Metanephros (tissue), 2 donors: ENCODE measurements around the gene RIPOR1. TPM values are rescaled to one million over a fixed set of nuclear protein-coding genes. Genes with fewer than 3 reads are reported as not detected.

ENCODE experiments used
- small RNA-seq: library from RNA; depleted of rRNA; stranded (forward); fragments of <200 nt; gene quantifications from one replicate; pipeline ENCODE3, GENCODE V24; 2014; ENCODE audit warnings: low replicate concordance
- total RNA-seq: library from RNA; depleted of rRNA; stranded (reverse); fragments of >200 nt; gene quantifications from one replicate; pipeline ENCODE4 v1.2.3, GENCODE V29; 2014

Gene RIPOR1, protein sequence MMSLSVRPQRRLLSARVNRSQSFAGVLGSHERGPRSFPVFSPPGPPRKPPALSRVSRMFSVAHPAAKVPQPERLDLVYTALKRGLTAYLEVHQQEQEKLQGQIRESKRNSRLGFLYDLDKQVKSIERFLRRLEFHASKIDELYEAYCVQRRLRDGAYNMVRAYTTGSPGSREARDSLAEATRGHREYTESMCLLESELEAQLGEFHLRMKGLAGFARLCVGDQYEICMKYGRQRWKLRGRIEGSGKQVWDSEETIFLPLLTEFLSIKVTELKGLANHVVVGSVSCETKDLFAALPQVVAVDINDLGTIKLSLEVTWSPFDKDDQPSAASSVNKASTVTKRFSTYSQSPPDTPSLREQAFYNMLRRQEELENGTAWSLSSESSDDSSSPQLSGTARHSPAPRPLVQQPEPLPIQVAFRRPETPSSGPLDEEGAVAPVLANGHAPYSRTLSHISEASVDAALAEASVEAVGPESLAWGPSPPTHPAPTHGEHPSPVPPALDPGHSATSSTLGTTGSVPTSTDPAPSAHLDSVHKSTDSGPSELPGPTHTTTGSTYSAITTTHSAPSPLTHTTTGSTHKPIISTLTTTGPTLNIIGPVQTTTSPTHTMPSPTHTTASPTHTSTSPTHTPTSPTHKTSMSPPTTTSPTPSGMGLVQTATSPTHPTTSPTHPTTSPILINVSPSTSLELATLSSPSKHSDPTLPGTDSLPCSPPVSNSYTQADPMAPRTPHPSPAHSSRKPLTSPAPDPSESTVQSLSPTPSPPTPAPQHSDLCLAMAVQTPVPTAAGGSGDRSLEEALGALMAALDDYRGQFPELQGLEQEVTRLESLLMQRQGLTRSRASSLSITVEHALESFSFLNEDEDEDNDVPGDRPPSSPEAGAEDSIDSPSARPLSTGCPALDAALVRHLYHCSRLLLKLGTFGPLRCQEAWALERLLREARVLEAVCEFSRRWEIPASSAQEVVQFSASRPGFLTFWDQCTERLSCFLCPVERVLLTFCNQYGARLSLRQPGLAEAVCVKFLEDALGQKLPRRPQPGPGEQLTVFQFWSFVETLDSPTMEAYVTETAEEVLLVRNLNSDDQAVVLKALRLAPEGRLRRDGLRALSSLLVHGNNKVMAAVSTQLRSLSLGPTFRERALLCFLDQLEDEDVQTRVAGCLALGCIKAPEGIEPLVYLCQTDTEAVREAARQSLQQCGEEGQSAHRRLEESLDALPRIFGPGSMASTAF
- 55.6 TPM for total RNA-seq

GRCh38 chr16:67528222-67528869 is at the start of gene RIPOR1:
TSS of gene RIPOR1 (plus strand) at chr16:67528829. CDS start at chr16:67538447, 9,618 bp downstream.

DNA sequence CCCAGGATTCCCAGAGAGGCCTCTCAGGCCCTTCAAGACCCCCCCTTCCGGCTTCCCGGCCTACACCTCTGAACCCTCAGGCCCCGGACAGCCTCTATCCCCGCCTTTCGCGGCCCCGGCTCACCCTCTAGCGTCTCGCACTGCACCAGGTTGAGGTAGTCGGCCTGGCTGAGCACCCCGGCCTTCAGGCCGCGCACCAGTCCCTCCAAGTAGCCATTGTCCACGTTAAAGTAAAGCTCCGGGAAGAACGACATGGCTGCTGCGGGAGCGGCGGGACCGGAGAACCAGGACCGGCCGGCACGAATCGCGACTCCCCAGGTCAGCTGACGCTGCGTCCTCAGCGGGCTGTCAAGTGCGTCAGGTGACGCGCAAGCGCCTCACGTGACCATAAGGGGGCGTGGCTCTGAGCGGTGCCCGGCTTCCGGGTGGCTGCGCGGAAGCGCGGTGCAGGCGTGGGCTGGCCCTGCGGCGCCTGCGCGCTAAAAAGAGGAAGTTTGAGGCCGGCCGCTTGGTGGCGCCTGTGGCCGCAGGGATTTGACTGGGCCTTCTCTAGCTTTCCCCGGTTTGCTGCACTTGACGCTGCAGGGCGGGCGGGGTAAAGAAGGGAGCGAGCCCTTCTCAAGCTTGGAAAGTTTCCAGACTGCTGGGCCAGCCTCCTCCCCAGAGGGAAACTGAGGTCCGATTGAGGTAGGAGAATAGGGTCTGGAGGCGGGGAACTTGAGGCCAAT is 47.6 kb upstream of the RIPOR1 start, which contains the start of gene ATP6V0D1:
Gene ATP6V0D1 (minus strand): TSS at position 325 of the 728 bp plus-strand sequence. CDS start 71 bp downstream, at position 254.

GRCh38 chr16:67483150-67483549 is 45.5 kb upstream of the RIPOR1 start, which contains the start of gene AGRP:
TSS of gene AGRP (minus strand) at chr16:67483547. CDS start at chr16:67483398, 149 bp downstream.

GRCh38 chr16:67562526-67562917 is 33.9 kb downstream of the RIPOR1 start, which contains the start of gene CTCF:
TSS of gene CTCF (plus strand) at chr16:67562526. CDS start at chr16:67610833, 48,307 bp downstream.

Small RNA genes lying within 50 kb of the gene (small RNA-seq; reads per million reads assigned to genes)
- gene AC027682.3 = not detected

Other genes with a start within 250 kb of the RIPOR1 start
- 41.7 TPM for gene PLEKHG4, start 249.3 kb upstream of the RIPOR1 start, total RNA-seq
- 0.47 TPM for gene KCTD19, start 202.1 kb upstream of the RIPOR1 start, total RNA-seq
- 4.9 TPM for gene LRRC36, start 202.0 kb upstream of the RIPOR1 start, total RNA-seq
- 38.6 TPM for gene TPPP3, start 135.3 kb upstream of the RIPOR1 start, total RNA-seq
- gene ZDHHC1, start 112.4 kb upstream of the RIPOR1 start, total RNA-seq = 14.5 TPM
- 198 TPM for gene HSD11B2, start 97.7 kb upstream of the RIPOR1 start, total RNA-seq
- 91.1 TPM for gene ATP6V0D1, start 47.7 kb upstream of the RIPOR1 start, total RNA-seq
- gene AGRP, start 45.3 kb upstream of the RIPOR1 start, total RNA-seq = 0.47 TPM
- 49.9 TPM for gene CTCF, start 33.7 kb downstream of the RIPOR1 start, total RNA-seq
- gene CARMIL2, start 116.3 kb downstream of the RIPOR1 start, total RNA-seq = 0.64 TPM
- 20.1 TPM for gene ACD, start 131.4 kb downstream of the RIPOR1 start, total RNA-seq
- 3.9 TPM for gene PARD6A, start 132.1 kb downstream of the RIPOR1 start, total RNA-seq
- 18.1 TPM for gene ENKD1, start 137.9 kb downstream of the RIPOR1 start, total RNA-seq
- gene C16orf86, start 138.0 kb downstream of the RIPOR1 start, total RNA-seq = 3.9 TPM
- 18.4 TPM for gene GFOD2, start 190.5 kb downstream of the RIPOR1 start, total RNA-seq